ENCODE data around the gene LRRC28.

The LRRC28 gene

DNA sequence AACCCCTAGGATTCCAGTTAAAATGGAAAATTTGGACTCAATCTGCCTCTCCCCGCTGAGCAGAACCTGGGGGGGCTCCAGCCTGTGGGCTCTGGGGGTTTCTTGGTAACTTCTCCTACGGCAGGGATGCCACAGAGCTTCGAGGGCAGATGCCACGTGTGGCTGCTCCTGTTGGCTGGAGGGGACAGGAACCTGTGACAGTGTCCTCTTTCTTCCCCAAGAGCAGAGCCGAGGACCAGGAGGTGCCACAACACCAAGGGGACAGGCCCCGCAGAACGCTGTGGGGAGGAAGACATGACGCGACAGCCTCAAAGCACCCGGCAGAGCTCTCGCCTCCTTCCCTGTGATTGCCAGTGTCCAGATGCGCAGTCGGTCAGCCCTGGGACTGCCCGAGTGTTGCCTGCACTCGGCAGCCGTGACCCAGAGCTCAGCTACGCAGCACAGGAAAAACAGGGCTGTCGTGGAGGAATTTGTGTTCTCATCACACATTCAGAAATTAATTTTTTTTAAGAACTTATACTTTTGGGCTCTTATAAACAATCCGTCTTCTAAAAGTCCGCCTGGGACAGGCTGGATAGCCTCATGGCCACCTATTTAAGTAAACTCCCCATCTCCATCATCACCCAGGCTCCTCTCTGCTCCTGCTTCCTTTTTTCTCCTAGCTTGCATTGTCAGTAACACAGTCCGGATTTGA is 182.6 kb downstream of the LRRC28 start:
- Histone ChIP-seq H3K27me3 (ENCODE audit: low read depth, low read length) (no peaks in the 10 kb centered on the region), H3K4me1 (ENCODE audit: control insufficient read depth in 1 of 2, insufficient read depth in 2 of 2, low read length in 2 of 2) (peaks cover 0 to 14% of the 10 kb centered on the region in 2 donors), H3K27ac (ENCODE audit: low read length) (no peak overlapping the region), H3K9me3 (ENCODE audit: control insufficient read depth in 1 of 2, low read length in 2 of 2) (no peaks in the 10 kb centered on the region), H3K36me3 (ENCODE audit: control insufficient read depth in 1 of 2, insufficient read depth in 2 of 2, low read length in 2 of 2) (no peaks in the 10 kb centered on the region), H3K4me3 (ENCODE audit: low read depth in 1 of 2, low read length in 2 of 2) (no peak overlapping the region)

- Histone ChIP-seq H3K27ac (ENCODE audit: low read length) (no peak overlapping the region), H3K36me3 (ENCODE audit: control insufficient read depth in 1 of 2, insufficient read depth in 2 of 2, low read length in 2 of 2) (no peaks in the 10 kb centered on the region), H3K9me3 (ENCODE audit: control insufficient read depth in 1 of 2, low read length in 2 of 2) (no peaks in the 10 kb centered on the region), H3K4me3 (ENCODE audit: low read depth in 1 of 2, low read length in 2 of 2) (no peak overlapping the region), H3K27me3 (ENCODE audit: low read depth, low read length) (no peaks in the 10 kb centered on the region), H3K4me1 (ENCODE audit: control insufficient read depth in 1 of 2, insufficient read depth in 2 of 2, low read length in 2 of 2) (peaks cover 0 to 14% of the 10 kb centered on the region in 2 donors)
These were observed 183.3 kb downstream of the LRRC28 start for GRCh38 chr15:99434506-99435112.

DNA sequence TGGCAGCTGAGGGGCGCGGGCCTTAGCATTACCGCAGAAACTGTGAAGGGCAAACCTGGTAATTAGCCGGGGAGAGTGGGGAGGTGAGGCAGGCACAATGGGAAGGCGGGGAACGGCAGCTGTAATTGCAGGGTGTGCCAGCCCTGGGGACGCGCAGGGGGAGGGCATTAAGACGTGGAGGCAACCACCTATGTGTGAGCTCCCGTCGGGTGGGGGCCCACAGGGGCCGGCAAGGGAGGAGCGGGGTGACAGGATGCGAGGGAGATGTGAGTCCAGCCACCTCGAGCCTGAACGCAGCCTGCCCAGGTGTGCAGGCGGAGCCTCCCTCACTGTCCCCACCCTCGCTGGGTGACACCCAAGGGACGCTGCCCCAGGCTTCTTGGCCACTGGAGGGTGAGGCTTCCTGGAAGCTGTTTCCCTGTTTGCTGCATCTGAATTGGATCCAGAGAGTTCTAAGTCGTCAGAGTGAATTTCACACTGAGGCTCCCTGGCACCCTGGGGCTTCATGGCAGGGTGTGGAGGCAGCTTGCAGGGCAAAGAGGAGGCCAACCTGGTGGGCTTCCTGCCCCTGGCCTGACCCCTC is 183.9 kb downstream of the LRRC28 start:
- Histone ChIP-seq H3K4me3 (ENCODE audit: low read depth in 1 of 2, low read length in 2 of 2) (no peak overlapping the region), H3K27ac (ENCODE audit: low read length) (peak overlapping the region; percentile 60), H3K4me1 (ENCODE audit: control insufficient read depth in 1 of 2, insufficient read depth in 2 of 2, low read length in 2 of 2) (peaks cover 0 to 14% of the 10 kb centered on the region in 2 donors), H3K9me3 (ENCODE audit: control insufficient read depth in 1 of 2, low read length in 2 of 2) (no peaks in the 10 kb centered on the region), H3K36me3 (ENCODE audit: control insufficient read depth in 1 of 2, insufficient read depth in 2 of 2, low read length in 2 of 2) (no peaks in the 10 kb centered on the region), H3K27me3 (ENCODE audit: low read depth, low read length) (no peaks in the 10 kb centered on the region)

DNA sequence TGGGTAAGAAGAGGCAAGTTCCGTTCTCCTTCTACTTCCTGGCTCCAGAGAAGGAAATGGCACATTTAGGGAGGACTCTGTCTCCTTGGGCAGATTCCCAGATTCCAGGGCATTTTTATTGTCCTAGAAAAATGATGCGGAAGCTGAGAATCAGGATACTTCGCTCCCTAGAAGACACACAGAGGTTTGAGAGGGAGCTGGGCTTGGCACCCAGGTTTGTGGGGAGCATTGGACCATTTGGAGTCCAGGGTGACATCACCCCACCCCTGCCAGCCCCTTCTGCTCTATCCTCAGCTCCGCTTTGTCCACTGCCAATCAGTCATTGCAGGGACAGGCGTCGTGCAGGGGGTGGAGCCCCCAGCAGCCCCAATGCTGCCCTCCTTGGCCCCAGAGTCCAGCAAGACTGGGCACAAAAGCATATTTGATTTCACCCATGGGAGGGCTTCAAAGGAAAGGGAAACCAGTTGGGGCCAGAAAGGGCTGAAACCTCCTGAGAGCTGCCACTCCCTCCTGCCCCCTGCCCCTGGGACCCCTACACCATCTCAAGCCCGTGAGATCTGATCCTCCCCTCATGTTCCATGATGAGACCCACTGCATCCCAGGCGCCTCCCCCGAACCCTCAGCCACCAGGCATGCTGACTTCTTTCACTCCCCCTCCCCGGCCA is 184.7 kb downstream of the LRRC28 start:
- peaks cover 0 to 14% of the 10 kb centered on the region in 2 donors for H3K4me1 ChIP-seq (ENCODE audit: control insufficient read depth in 1 of 2, insufficient read depth in 2 of 2, low read length in 2 of 2)
- no peaks in the 10 kb centered on the region for H3K27me3 ChIP-seq (ENCODE audit: low read depth, low read length)
- no peaks in the 10 kb centered on the region for H3K9me3 ChIP-seq (ENCODE audit: control insufficient read depth in 1 of 2, low read length in 2 of 2)
- H3K4me3 ChIP-seq (ENCODE audit: low read depth in 1 of 2, low read length in 2 of 2) = no peak overlapping the region
- H3K36me3 ChIP-seq (ENCODE audit: control insufficient read depth in 1 of 2, insufficient read depth in 2 of 2, low read length in 2 of 2) = no peaks in the 10 kb centered on the region
- H3K27ac ChIP-seq (ENCODE audit: low read length) = no peak overlapping the region

DNA sequence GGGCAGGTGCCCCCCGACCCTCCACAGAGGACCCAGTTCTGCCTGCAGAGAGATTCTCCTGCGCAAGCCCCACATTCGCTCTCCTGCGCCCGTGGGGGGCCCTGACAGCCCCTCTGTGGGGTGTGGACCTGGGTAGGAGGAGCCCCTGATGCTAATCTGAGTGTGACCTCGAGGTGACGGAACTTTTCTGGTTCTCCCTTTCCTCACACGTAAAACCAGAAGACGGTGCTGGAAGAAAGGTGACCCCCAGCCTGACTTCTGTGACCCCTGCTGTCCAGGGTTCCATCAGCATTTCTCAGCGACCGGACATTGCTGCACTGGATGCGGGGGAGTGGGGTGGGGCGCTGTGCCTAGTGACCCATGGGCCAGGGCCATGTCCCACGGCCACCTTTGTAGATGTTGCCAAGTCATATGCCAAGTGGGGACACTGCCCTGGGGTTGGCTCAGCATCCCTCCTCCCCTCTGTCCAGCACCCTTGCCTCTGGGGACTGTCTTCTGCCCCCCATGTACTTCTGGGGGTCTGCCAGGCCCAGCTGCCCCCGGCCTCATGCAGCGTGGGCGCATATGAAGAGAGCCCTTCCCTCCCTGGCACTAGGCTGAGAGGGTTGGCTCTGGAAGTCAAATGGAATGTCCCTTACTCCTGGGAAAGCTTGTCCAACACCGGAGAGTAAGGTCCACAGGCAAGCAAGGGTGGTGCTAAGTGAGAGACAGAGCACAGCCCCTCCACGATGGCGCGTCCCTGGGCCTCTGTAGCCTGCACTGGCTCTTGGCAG is 185.4 kb downstream of the LRRC28 start:
- no peaks in the 10 kb centered on the region for H3K27me3 ChIP-seq (ENCODE audit: low read depth, low read length)
- no peak overlapping the region for H3K4me3 ChIP-seq (ENCODE audit: low read depth in 1 of 2, low read length in 2 of 2)
- H3K27ac ChIP-seq (ENCODE audit: low read length) = no peak overlapping the region
- H3K9me3 ChIP-seq (ENCODE audit: control insufficient read depth in 1 of 2, low read length in 2 of 2) = no peaks in the 10 kb centered on the region
- H3K36me3 ChIP-seq (ENCODE audit: control insufficient read depth in 1 of 2, insufficient read depth in 2 of 2, low read length in 2 of 2) = no peaks in the 10 kb centered on the region
- peaks cover 1 to 21% of the 10 kb centered on the region in 2 donors for H3K4me1 ChIP-seq (ENCODE audit: control insufficient read depth in 1 of 2, insufficient read depth in 2 of 2, low read length in 2 of 2)

DNA sequence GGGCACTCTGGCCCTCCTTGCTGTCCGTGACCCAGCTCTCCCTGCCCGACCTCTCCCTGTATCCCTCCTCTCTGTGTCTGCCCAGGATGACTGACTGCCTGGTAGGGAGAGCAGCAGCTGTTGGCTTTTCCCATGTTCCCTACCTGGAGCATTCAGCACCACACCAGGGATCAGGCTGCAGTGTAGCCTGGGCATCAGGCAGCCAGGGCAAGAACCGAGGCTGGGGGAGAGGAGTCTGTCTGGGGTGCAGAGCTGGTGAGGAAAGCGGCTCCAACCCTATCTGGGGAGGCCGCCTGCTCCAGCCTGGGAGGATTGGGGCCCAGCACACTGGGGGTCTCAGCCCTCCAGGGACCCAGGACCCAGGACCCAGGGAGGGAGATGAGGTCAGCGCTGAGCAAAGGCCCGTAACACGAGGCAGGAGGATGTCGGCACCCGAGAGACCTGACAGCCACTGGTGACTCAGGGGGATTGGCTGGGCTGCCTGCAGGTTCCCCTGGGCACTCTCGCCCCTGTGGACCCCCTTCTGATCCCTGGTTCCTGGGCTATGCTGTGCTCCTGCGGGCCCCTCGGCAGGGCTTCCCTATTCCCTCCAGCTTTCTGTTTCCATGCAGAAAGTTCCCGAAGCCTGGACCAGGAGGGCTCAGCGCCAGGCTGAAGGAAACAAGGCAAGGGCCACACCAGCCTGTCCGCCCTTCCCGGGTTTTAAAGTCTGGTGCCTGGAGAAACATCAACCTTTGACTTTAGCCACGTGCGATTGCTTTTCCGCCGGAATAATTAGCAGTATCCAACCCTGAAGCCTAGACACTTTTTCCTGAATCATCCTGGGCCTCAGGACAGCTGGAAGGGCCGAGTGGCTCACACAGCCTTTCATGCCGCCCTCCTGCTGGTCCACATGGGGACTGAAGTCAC is 186.3 kb downstream of the LRRC28 start:
- H3K4me1 ChIP-seq (ENCODE audit: control insufficient read depth in 1 of 2, insufficient read depth in 2 of 2, low read length in 2 of 2) = peaks cover 9 to 24% of the 10 kb centered on the region in 2 donors
- H3K9me3 ChIP-seq (ENCODE audit: control insufficient read depth in 1 of 2, low read length in 2 of 2) = no peaks in the 10 kb centered on the region
- no peaks in the 10 kb centered on the region for H3K36me3 ChIP-seq (ENCODE audit: control insufficient read depth in 1 of 2, insufficient read depth in 2 of 2, low read length in 2 of 2)
- H3K27me3 ChIP-seq (ENCODE audit: low read depth, low read length) = no peaks in the 10 kb centered on the region
- H3K4me3 ChIP-seq (ENCODE audit: low read depth in 1 of 2, low read length in 2 of 2) = no peak overlapping the region
- H3K27ac ChIP-seq (ENCODE audit: low read length) = no peak overlapping the region

GRCh38 chr15:99438224-99438585 is 186.9 kb downstream of the LRRC28 start:
- H3K4me1 ChIP-seq (ENCODE audit: control insufficient read depth in 1 of 2, insufficient read depth in 2 of 2, low read length in 2 of 2) = peaks cover 13 to 24% of the 10 kb centered on the region in 2 donors
- H3K4me3 ChIP-seq (ENCODE audit: low read depth in 1 of 2, low read length in 2 of 2) = no peak overlapping the region
- H3K36me3 ChIP-seq (ENCODE audit: control insufficient read depth in 1 of 2, insufficient read depth in 2 of 2, low read length in 2 of 2) = no peaks in the 10 kb centered on the region
- H3K27me3 ChIP-seq (ENCODE audit: low read depth, low read length) = no peaks in the 10 kb centered on the region
- H3K9me3 ChIP-seq (ENCODE audit: control insufficient read depth in 1 of 2, low read length in 2 of 2) = no peaks in the 10 kb centered on the region
- H3K27ac ChIP-seq (ENCODE audit: low read length) = no peak overlapping the region

GRCh38 chr15:99438691-99439523 is 187.6 kb downstream of the LRRC28 start:
- H3K27ac ChIP-seq (ENCODE audit: low read length) = peak overlapping the region; percentile 1
- H3K4me3 ChIP-seq (ENCODE audit: low read depth in 1 of 2, low read length in 2 of 2) = peak overlapping the region in 1 of 2 donors; percentile 7
- H3K27me3 ChIP-seq (ENCODE audit: low read depth, low read length) = no peaks in the 10 kb centered on the region
- H3K4me1 ChIP-seq (ENCODE audit: control insufficient read depth in 1 of 2, insufficient read depth in 2 of 2, low read length in 2 of 2) = peaks cover 13 to 26% of the 10 kb centered on the region in 2 donors
- no peaks in the 10 kb centered on the region for H3K36me3 ChIP-seq (ENCODE audit: control insufficient read depth in 1 of 2, insufficient read depth in 2 of 2, low read length in 2 of 2)
- H3K9me3 ChIP-seq (ENCODE audit: control insufficient read depth in 1 of 2, low read length in 2 of 2) = no peaks in the 10 kb centered on the region

- no peaks in the 10 kb centered on the region for H3K27me3 ChIP-seq (ENCODE audit: low read depth, low read length)
These were observed 188.2 kb downstream of the LRRC28 start for GRCh38 chr15:99439524-99439835.

GRCh38 chr15:99440029-99440428 is 188.7 kb downstream of the LRRC28 start:
- H3K36me3 ChIP-seq (ENCODE audit: control insufficient read depth in 1 of 2, insufficient read depth in 2 of 2, low read length in 2 of 2) = no peaks in the 10 kb centered on the region
- H3K27ac ChIP-seq (ENCODE audit: low read length) = no peak overlapping the region
- no peaks in the 10 kb centered on the region for H3K27me3 ChIP-seq (ENCODE audit: low read depth, low read length)
- no peak overlapping the region for H3K4me3 ChIP-seq (ENCODE audit: low read depth in 1 of 2, low read length in 2 of 2)
- H3K4me1 ChIP-seq (ENCODE audit: control insufficient read depth in 1 of 2, insufficient read depth in 2 of 2, low read length in 2 of 2) = peaks cover 13 to 26% of the 10 kb centered on the region in 2 donors
- no peaks in the 10 kb centered on the region for H3K9me3 ChIP-seq (ENCODE audit: control insufficient read depth in 1 of 2, low read length in 2 of 2)

More at GRCh38 chr15:99439524-99439835, 188.2 kb downstream of the LRRC28 start:
- Histone ChIP-seq H3K36me3 (ENCODE audit: control insufficient read depth in 1 of 2, insufficient read depth in 2 of 2, low read length in 2 of 2) (no peaks in the 10 kb centered on the region), H3K4me1 (ENCODE audit: control insufficient read depth in 1 of 2, insufficient read depth in 2 of 2, low read length in 2 of 2) (peaks cover 13 to 26% of the 10 kb centered on the region in 2 donors), H3K4me3 (ENCODE audit: low read depth in 1 of 2, low read length in 2 of 2) (no peak overlapping the region), H3K9me3 (ENCODE audit: control insufficient read depth in 1 of 2, low read length in 2 of 2) (no peaks in the 10 kb centered on the region), H3K27ac (ENCODE audit: low read length) (no peak overlapping the region)
